ENCODE results near the gene PTPA. TPM values are rescaled to one million over a fixed set of nuclear protein-coding genes. Genes with fewer than 3 reads are reported as not detected.
A peak's percentile ranks its signal among the peaks of the same experiment; 100 is the strongest.

PTPA gene
- total and polyA plus RNA-seq, 3 experiments from 2014 or later: 15.6 to 116 (median 107) TPM

GRCh38 chr9:129070696-129071525, 40.3 kb upstream of the PTPA start:
- Histone ChIP-seq H3K27me3 (ENCODE audit: insufficient read depth, low read length, poor library complexity, severe bottlenecking) (no peaks in the 10 kb centered on the region), H3K27ac (ENCODE audit: low read depth, low read length) (no peak overlapping the region), H3K4me3 (ENCODE audit: low read length) (no peak overlapping the region), H3K9me3 (ENCODE audit: low read length) (no peaks in the 10 kb centered on the region), H3K4me1 (ENCODE audit: insufficient read depth, low read length) (peaks cover 37% of the 10 kb centered on the region), H3K36me3 (ENCODE audit: insufficient read depth, low read length) (peaks cover 5% of the 10 kb centered on the region)
- H3K9me3 Mint-ChIP-seq: no peaks in the 10 kb centered on the region
- ChIA-PET POLR2A (interaction anchor here (1.5 kb wide), 1 partner anchor 10 kb away, joined by 6 read pairs; the partner anchor contains the start of gene DOLPP1), CTCF (no interaction called here)
- peaks cover 26 to 54% (median 29%) of the 10 kb centered on the region in 3 donors for H3K4me1 Mint-ChIP-seq
- H3K27me3 Mint-ChIP-seq: peaks cover 0 to 1% of the 10 kb centered on the region in 2 donors
- peak overlapping the region in 2 of 7 donors; percentile 28 to 69 for H3K4me3 Mint-ChIP-seq
- DNase-seq: no peak
- H3K36me3 Mint-ChIP-seq: peaks cover 0 to 24% (median under 1%) of the 10 kb centered on the region in 3 donors
- H3K27ac Mint-ChIP-seq: peak overlapping the region in 7 of 8 donors; percentile 17 to 94 (median 51)

- POLR2A ChIA-PET: interaction anchor here (0.7 to 1.5 kb wide), 2 partner anchors 9 to 752 kb away, joined by 3 to 6 read pairs; partner anchors contain the start of gene DOLPP1
- Histone ChIP-seq H3K4me3 (ENCODE audit: low read length) (no peak overlapping the region), H3K27me3 (ENCODE audit: insufficient read depth, low read length, poor library complexity, severe bottlenecking) (no peaks in the 10 kb centered on the region), H3K36me3 (ENCODE audit: insufficient read depth, low read length) (peaks cover 4% of the 10 kb centered on the region), H3K27ac (ENCODE audit: low read depth, low read length) (no peak overlapping the region), H3K4me1 (ENCODE audit: insufficient read depth, low read length) (peaks cover 37% of the 10 kb centered on the region), H3K9me3 (ENCODE audit: low read length) (no peaks in the 10 kb centered on the region)
- peak in 3 of 5 donors; percentile 36 to 56 (median 38) for DNase-seq
- peak overlapping the region; percentile 39 to 94 (median 84) for H3K27ac Mint-ChIP-seq
- H3K4me3 Mint-ChIP-seq: peak overlapping the region; percentile 5 to 82 (median 65)
- H3K27me3 Mint-ChIP-seq: peaks cover 0 to 1% of the 10 kb centered on the region in 2 donors
- H3K9me3 Mint-ChIP-seq: no peaks in the 10 kb centered on the region
- H3K4me1 Mint-ChIP-seq: peaks cover 26 to 54% (median 29%) of the 10 kb centered on the region in 3 donors
- CTCF ChIA-PET: no interaction called here
- peaks cover 0 to 22% (median 0%) of the 10 kb centered on the region in 3 donors for H3K36me3 Mint-ChIP-seq
Observed at GRCh38 chr9:129071526-129072126, 39.6 kb upstream of the PTPA start.

GRCh38 chr9:129072171-129072570, 39.0 kb upstream of the PTPA start:
- no peak overlapping the region for H3K27ac ChIP-seq (ENCODE audit: low read depth, low read length)
- no peaks in the 10 kb centered on the region for H3K9me3 ChIP-seq (ENCODE audit: low read length)
- no peak for DNase-seq
- Mint-ChIP-seq H3K4me3 (peak overlapping the region in 5 of 7 donors; percentile 39 to 82 (median 65)), H3K27ac (peak overlapping the region in 7 of 8 donors; percentile 39 to 94 (median 87)), H3K27me3 (peaks cover 0 to 1% of the 10 kb centered on the region in 2 donors), H3K36me3 (peaks cover 0 to 19% (median 0%) of the 10 kb centered on the region in 3 donors), H3K9me3 (no peaks in the 10 kb centered on the region), H3K4me1 (peaks cover 26 to 54% (median 29%) of the 10 kb centered on the region in 3 donors)
- CTCF ChIA-PET: no interaction called here
- peaks cover 37% of the 10 kb centered on the region for H3K4me1 ChIP-seq (ENCODE audit: insufficient read depth, low read length)
- POLR2A ChIA-PET: interaction anchor here (0.7 kb wide), 1 partner anchor 753 kb away, joined by 3 read pairs; no protein-coding TSS in a partner anchor
- no peak overlapping the region for H3K4me3 ChIP-seq (ENCODE audit: low read length)
- no peaks in the 10 kb centered on the region for H3K27me3 ChIP-seq (ENCODE audit: insufficient read depth, low read length, poor library complexity, severe bottlenecking)
- peaks cover 4% of the 10 kb centered on the region for H3K36me3 ChIP-seq (ENCODE audit: insufficient read depth, low read length)

- Histone ChIP-seq H3K36me3 (ENCODE audit: insufficient read depth, low read length) (peaks cover 4% of the 10 kb centered on the region), H3K4me1 (ENCODE audit: insufficient read depth, low read length) (peaks cover 36% of the 10 kb centered on the region), H3K27ac (ENCODE audit: low read depth, low read length) (no peak overlapping the region), H3K4me3 (ENCODE audit: low read length) (no peak overlapping the region), H3K9me3 (ENCODE audit: low read length) (no peaks in the 10 kb centered on the region), H3K27me3 (ENCODE audit: insufficient read depth, low read length, poor library complexity, severe bottlenecking) (no peaks in the 10 kb centered on the region)
- H3K4me3 Mint-ChIP-seq: peak overlapping the region; percentile 18 to 63 (median 37)
- H3K27me3 Mint-ChIP-seq: peaks cover 0 to 1% of the 10 kb centered on the region in 2 donors
- peaks cover 23 to 51% (median 28%) of the 10 kb centered on the region in 3 donors for H3K4me1 Mint-ChIP-seq
- no peaks in the 10 kb centered on the region for H3K9me3 Mint-ChIP-seq
- peaks cover 0 to 7% (median 0%) of the 10 kb centered on the region in 3 donors for H3K36me3 Mint-ChIP-seq
- H3K27ac Mint-ChIP-seq: peak overlapping the region; percentile 64 to 94 (median 82)
- ChIA-PET POLR2A (no interaction called here), CTCF (no interaction called here)
- peak in 1 of 5 donors; percentile 53 for DNase-seq
Observed at GRCh38 chr9:129073404-129073803, 37.8 kb upstream of the PTPA start.

- Mint-ChIP-seq H3K27ac (peak overlapping the region in 6 of 8 donors; percentile 33 to 94 (median 75)), H3K36me3 (peaks cover 0 to 1% (median 0%) of the 10 kb centered on the region in 3 donors), H3K9me3 (no peaks in the 10 kb centered on the region), H3K4me1 (peaks cover 17 to 44% (median 26%) of the 10 kb centered on the region in 3 donors), H3K4me3 (peak overlapping the region in 2 of 7 donors; percentile 43 to 63), H3K27me3 (peaks cover 0 to 1% of the 10 kb centered on the region in 2 donors)
- no peaks in the 10 kb centered on the region for H3K27me3 ChIP-seq (ENCODE audit: insufficient read depth, low read length, poor library complexity, severe bottlenecking)
- ChIA-PET POLR2A (interaction anchor here (0.5 to 0.7 kb wide), 3 partner anchors 13 to 258 kb away, joined by 3 to 9 read pairs (median 3); no protein-coding TSS in a partner anchor), CTCF (no interaction called here)
- H3K4me1 ChIP-seq (ENCODE audit: insufficient read depth, low read length): peaks cover 29% of the 10 kb centered on the region
- H3K36me3 ChIP-seq (ENCODE audit: insufficient read depth, low read length): no peaks in the 10 kb centered on the region
- no peak overlapping the region for H3K27ac ChIP-seq (ENCODE audit: low read depth, low read length)
- DNase-seq: no peak
- no peak overlapping the region for H3K4me3 ChIP-seq (ENCODE audit: low read length)
- H3K9me3 ChIP-seq (ENCODE audit: low read length): no peaks in the 10 kb centered on the region
Observed at GRCh38 chr9:129074106-129074505, 37.1 kb upstream of the PTPA start.

GRCh38 chr9:129075996-129076639, 35.1 kb upstream of the PTPA start:
- no peak overlapping the region for H3K27ac Mint-ChIP-seq
- peaks cover 0 to 5% of the 10 kb centered on the region in 2 donors for H3K27me3 Mint-ChIP-seq
- DNase-seq: no peak
- no peak overlapping the region for H3K4me3 Mint-ChIP-seq
- ChIA-PET POLR2A (no interaction called here), CTCF (no interaction called here)
- H3K9me3 Mint-ChIP-seq: peaks cover 0 to 3% (median 0%) of the 10 kb centered on the region in 5 donors
- H3K36me3 Mint-ChIP-seq: peaks cover 0 to 4% (median 0%) of the 10 kb centered on the region in 3 donors
- Histone ChIP-seq H3K27ac (ENCODE audit: low read depth, low read length) (no peak overlapping the region), H3K4me1 (ENCODE audit: insufficient read depth, low read length) (peaks cover 20% of the 10 kb centered on the region), H3K9me3 (ENCODE audit: low read length) (no peaks in the 10 kb centered on the region), H3K4me3 (ENCODE audit: low read length) (no peak overlapping the region), H3K27me3 (ENCODE audit: insufficient read depth, low read length, poor library complexity, severe bottlenecking) (no peaks in the 10 kb centered on the region), H3K36me3 (ENCODE audit: insufficient read depth, low read length) (no peaks in the 10 kb centered on the region)
- peaks cover 22 to 42% (median 28%) of the 10 kb centered on the region in 3 donors for H3K4me1 Mint-ChIP-seq

- ChIA-PET CTCF (no interaction called here), POLR2A (no interaction called here)
- H3K36me3 ChIP-seq (ENCODE audit: insufficient read depth, low read length): no peaks in the 10 kb centered on the region
- no peak overlapping the region for H3K27ac Mint-ChIP-seq
- no peak overlapping the region for H3K27ac ChIP-seq (ENCODE audit: low read depth, low read length)
- H3K4me1 Mint-ChIP-seq: peaks cover 20 to 40% (median 28%) of the 10 kb centered on the region in 3 donors
- H3K36me3 Mint-ChIP-seq: peaks cover 0 to 4% (median 0%) of the 10 kb centered on the region in 3 donors
- H3K9me3 Mint-ChIP-seq: peaks cover 0 to 3% (median 0%) of the 10 kb centered on the region in 5 donors
- H3K27me3 ChIP-seq (ENCODE audit: insufficient read depth, low read length, poor library complexity, severe bottlenecking): no peaks in the 10 kb centered on the region
- H3K4me1 ChIP-seq (ENCODE audit: insufficient read depth, low read length): peaks cover 17% of the 10 kb centered on the region
- H3K9me3 ChIP-seq (ENCODE audit: low read length): no peaks in the 10 kb centered on the region
- DNase-seq: no peak
- H3K27me3 Mint-ChIP-seq: peaks cover 0 to 5% of the 10 kb centered on the region in 2 donors
- no peak overlapping the region for H3K4me3 Mint-ChIP-seq
- no peak overlapping the region for H3K4me3 ChIP-seq (ENCODE audit: low read length)
Observed at GRCh38 chr9:129076640-129077037, 34.6 kb upstream of the PTPA start.

Data from CD8-positive, alpha-beta memory T cell (primary cell).